ENCODE measurements around the gene PELI2. TPM values are rescaled to one million over a fixed set of nuclear protein-coding genes. Genes with fewer than 3 reads are reported as not detected.

The PELI2 gene
- total and polyA plus RNA-seq, 9 donors, result 13.0 to 36.8 (median 28.5) TPM

GRCh38 chr14:56100556-56100955 is 17.7 kb upstream of the PELI2 start:
- Histone ChIP-seq H3K27me3 (no peaks in the 10 kb centered on the region), H3K27ac (no peak overlapping the region), H3K4me1 (ENCODE audit: insufficient read depth) (no peaks in the 10 kb centered on the region), H3K36me3 (no peaks in the 10 kb centered on the region), H3K4me3 (no peak overlapping the region), H3K9me3 (no peaks in the 10 kb centered on the region)
- TF ChIP-seq EP300 (IDR thresholded peaks at IDR 0.05) (no peak), POLR2A (IDR thresholded peaks at IDR 0.05) (no peak)
- intact Hi-C loops (cut with DNase I), result no loop called here
- 65 to 89% (median 79%) methylated on average over 3 of the region's 3 CpGs for WGBS, 3 donors
- DNase-seq, result no peak

- Histone ChIP-seq H3K4me1 (ENCODE audit: insufficient read depth) (no peaks in the 10 kb centered on the region), H3K9me3 (no peaks in the 10 kb centered on the region), H3K36me3 (no peaks in the 10 kb centered on the region), H3K27ac (no peak overlapping the region), H3K4me3 (no peak overlapping the region), H3K27me3 (no peaks in the 10 kb centered on the region)
- no peak for DNase-seq
- no peak for TF ChIP-seq EP300 (IDR thresholded peaks at IDR 0.05)
- no peak for TF ChIP-seq POLR2A (IDR thresholded peaks at IDR 0.05)
- TF ChIP-seq, protein P1, sequence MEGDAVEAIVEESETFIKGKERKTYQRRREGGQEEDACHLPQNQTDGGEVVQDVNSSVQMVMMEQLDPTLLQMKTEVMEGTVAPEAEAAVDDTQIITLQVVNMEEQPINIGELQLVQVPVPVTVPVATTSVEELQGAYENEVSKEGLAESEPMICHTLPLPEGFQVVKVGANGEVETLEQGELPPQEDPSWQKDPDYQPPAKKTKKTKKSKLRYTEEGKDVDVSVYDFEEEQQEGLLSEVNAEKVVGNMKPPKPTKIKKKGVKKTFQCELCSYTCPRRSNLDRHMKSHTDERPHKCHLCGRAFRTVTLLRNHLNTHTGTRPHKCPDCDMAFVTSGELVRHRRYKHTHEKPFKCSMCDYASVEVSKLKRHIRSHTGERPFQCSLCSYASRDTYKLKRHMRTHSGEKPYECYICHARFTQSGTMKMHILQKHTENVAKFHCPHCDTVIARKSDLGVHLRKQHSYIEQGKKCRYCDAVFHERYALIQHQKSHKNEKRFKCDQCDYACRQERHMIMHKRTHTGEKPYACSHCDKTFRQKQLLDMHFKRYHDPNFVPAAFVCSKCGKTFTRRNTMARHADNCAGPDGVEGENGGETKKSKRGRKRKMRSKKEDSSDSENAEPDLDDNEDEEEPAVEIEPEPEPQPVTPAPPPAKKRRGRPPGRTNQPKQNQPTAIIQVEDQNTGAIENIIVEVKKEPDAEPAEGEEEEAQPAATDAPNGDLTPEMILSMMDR (IDR thresholded peaks at IDR 0.05), result no peak
- intact Hi-C loops (cut with DNase I), result no loop called here
- WGBS, 3 donors, result 29 to 43% (median 38%) methylated on average over 3 of the region's 3 CpGs
Measured at GRCh38 chr14:56102941-56103340, 15.3 kb upstream of the PELI2 start.

GRCh38 chr14:56107615-56108014 is 10.6 kb upstream of the PELI2 start:
- Histone ChIP-seq H3K27ac (no peak overlapping the region), H3K27me3 (no peaks in the 10 kb centered on the region), H3K4me3 (no peak overlapping the region), H3K9me3 (no peaks in the 10 kb centered on the region), H3K4me1 (ENCODE audit: insufficient read depth) (no peaks in the 10 kb centered on the region), H3K36me3 (no peaks in the 10 kb centered on the region)
- no peak for TF ChIP-seq EP300 (IDR thresholded peaks at IDR 0.05)
- no peak for TF ChIP-seq POLR2A (IDR thresholded peaks at IDR 0.05)
- TF ChIP-seq, protein P1 (IDR thresholded peaks at IDR 0.05), result no peak
- 71 to 82% (median 77%) methylated on average over 5 of the region's 5 CpGs for WGBS, 3 donors
- intact Hi-C loops (cut with DNase I), result no loop called here
- no peak for DNase-seq

DNA sequence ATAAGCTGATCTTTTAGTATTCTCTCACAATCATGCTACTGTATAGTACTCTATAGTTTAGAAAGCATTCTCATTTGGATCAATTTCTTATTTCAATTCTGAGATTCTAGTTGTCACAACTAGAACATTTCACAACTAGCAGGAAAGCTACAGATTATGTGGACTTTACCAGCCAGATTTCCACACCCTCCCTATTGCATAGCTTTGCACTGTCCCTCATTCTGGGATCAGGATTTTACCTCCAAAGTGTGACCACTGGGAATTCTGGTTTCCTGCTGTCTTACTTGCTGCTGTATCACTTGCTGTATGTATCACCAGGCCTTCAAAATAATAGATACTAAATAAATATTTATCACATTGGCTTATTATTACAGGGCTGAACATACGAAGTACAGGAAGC is 10.2 kb upstream of the PELI2 start:
- no peak overlapping the region for H3K27ac ChIP-seq
- no peaks in the 10 kb centered on the region for H3K36me3 ChIP-seq
- intact Hi-C loops (cut with DNase I), result no loop called here
- DNase-seq, result no peak
- WGBS, 3 donors, result 85 to 93% (median 86%) methylated on average over 1 of the region's 1 CpG
- no peaks in the 10 kb centered on the region for H3K27me3 ChIP-seq
- H3K4me1 ChIP-seq (ENCODE audit: insufficient read depth), result no peaks in the 10 kb centered on the region
- TF ChIP-seq POLR2A (IDR thresholded peaks at IDR 0.05) (no peak), EP300 (IDR thresholded peaks at IDR 0.05) (no peak)
- TF ChIP-seq, protein P1 (IDR thresholded peaks at IDR 0.05), result no peak
- H3K4me3 ChIP-seq, result no peak overlapping the region
- no peaks in the 10 kb centered on the region for H3K9me3 ChIP-seq

- Histone ChIP-seq H3K4me3 (no peak overlapping the region), H3K4me1 (ENCODE audit: insufficient read depth) (peaks cover 2% of the 10 kb centered on the region)
- 85 to 92% (median 90%) methylated on average over 2 of the region's 2 CpGs for WGBS, 3 donors
Measured at GRCh38 chr14:56112781-56113180, 5.4 kb upstream of the PELI2 start.

More at GRCh38 chr14:56112781-56113180, 5.4 kb upstream of the PELI2 start:
- Histone ChIP-seq H3K36me3 (no peaks in the 10 kb centered on the region), H3K27me3 (no peaks in the 10 kb centered on the region), H3K9me3 (no peaks in the 10 kb centered on the region), H3K27ac (no peak overlapping the region)
- no peak for DNase-seq
- intact Hi-C loops (cut with DNase I), result loop anchor here in 1 of 4 donors (5.0 kb wide), 1 partner anchor 225 kb away; no protein-coding TSS in a partner anchor
- TF ChIP-seq POLR2A (IDR thresholded peaks at IDR 0.05) (no peak), EP300 (IDR thresholded peaks at IDR 0.05) (no peak)
- TF ChIP-seq, protein P1 (IDR thresholded peaks at IDR 0.05), result no peak

Data from ovary (tissue), 9 donors.